ENCODE results near the gene CIC.

- TF ChIP-seq, protein P1, sequence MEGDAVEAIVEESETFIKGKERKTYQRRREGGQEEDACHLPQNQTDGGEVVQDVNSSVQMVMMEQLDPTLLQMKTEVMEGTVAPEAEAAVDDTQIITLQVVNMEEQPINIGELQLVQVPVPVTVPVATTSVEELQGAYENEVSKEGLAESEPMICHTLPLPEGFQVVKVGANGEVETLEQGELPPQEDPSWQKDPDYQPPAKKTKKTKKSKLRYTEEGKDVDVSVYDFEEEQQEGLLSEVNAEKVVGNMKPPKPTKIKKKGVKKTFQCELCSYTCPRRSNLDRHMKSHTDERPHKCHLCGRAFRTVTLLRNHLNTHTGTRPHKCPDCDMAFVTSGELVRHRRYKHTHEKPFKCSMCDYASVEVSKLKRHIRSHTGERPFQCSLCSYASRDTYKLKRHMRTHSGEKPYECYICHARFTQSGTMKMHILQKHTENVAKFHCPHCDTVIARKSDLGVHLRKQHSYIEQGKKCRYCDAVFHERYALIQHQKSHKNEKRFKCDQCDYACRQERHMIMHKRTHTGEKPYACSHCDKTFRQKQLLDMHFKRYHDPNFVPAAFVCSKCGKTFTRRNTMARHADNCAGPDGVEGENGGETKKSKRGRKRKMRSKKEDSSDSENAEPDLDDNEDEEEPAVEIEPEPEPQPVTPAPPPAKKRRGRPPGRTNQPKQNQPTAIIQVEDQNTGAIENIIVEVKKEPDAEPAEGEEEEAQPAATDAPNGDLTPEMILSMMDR (optimal IDR thresholded peaks at IDR 0.05 in 1 of 3, IDR thresholded peaks at IDR 0.05 in 1 of 3, conservative IDR thresholded peaks at IDR 0.05 in 1 of 3; ENCODE audit: extremely low read depth in 1 of 3, insufficient read depth in 2 of 3, low read length in 3 of 3), result no peak
- no peak for TF ChIP-seq EZH2 (IDR thresholded peaks at IDR 0.05; ENCODE audit: low read length)
Observed at GRCh38 chr19:42282819-42283187, 13.8 kb downstream of the CIC start.
